ENCODE data around the gene MDC1.

Gene MDC1

DNA sequence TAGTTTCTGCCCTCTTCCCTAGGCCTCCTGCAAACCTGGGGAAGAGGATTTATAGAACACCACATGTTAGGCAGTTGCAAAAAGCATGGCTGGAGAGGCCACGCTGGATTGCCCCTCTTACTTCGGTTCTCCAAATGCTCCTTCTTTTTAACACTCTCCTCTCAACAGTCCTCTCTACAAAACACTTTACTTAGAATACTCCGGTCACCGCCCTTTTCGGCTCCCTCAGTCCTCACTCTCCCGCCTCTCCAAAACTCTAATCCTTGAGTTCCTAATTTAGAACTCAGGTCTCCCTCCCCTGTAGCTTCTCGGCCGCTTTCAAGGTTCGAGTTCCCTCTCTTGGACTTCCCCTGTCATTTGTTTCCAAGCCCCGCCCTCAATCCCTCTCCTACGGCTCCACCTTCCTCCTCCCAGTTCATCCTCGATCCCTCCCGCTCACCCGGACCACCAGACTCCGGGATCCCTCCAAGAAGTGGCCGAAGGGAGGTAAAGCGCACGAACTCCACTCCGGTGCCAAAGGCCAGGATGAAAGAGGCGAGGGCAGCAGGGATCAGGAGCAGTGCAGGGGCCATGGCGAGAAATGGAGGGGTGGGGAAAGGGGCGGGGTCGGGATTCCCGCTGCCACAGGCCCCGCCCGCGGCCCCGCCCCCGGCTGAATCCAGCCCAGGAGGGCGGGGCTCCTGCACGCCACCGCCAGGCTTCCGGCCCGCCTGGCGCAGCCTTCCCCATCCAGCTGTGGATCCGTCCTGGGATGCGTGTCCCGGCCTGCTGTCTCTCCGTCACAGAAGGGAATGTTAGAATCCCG, 26.5 kb downstream of the MDC1 start, which contains the start of gene NRM (continued):
- TF ChIP-seq, protein P1, sequence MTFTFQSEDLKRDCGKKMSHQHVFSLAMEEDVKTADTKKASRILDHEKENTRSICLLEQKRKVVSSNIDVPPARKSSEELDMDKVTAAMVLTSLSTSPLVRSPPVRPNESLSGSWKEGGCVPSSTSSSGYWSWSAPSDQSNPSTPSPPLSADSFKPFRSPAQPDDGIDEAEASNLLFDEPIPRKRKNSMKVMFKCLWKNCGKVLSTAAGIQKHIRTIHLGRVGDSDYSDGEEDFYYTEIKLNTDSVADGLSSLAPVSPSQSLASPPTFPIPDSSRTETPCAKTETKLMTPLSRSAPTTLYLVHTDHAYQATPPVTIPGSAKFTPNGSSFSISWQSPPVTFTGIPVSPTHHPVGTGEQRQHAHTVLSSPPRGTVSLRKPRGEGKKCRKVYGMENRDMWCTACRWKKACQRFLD (tag by site-specific recombination; IDR thresholded peaks at IDR 0.05), result no peak
- TF ChIP-seq ZFP69B (tag by site-specific recombination; IDR thresholded peaks at IDR 0.05), result no peak
- peak; percentile 77 for TF ChIP-seq KLF1 (tag by site-specific recombination; IDR thresholded peaks at IDR 0.05)
- no peak for TF ChIP-seq ZNF23 (tag by site-specific recombination; IDR thresholded peaks at IDR 0.05; ENCODE audit: borderline replicate concordance)
- no peak for TF ChIP-seq BCL11A (tag by site-specific recombination; IDR thresholded peaks at IDR 0.05; ENCODE audit: low read depth)
- TF ChIP-seq ZNF24 (tag by site-specific recombination; IDR thresholded peaks at IDR 0.05), result no peak
- TF ChIP-seq MZF1 (tag by site-specific recombination; IDR thresholded peaks at IDR 0.05; ENCODE audit: borderline replicate concordance), result peak; percentile 23; the same call in 1 of the 2 replicates
- no peak for TF ChIP-seq ZNF768 (tag by site-specific recombination; IDR thresholded peaks at IDR 0.05)
- no peak for TF ChIP-seq ZNF37A (tag by site-specific recombination; IDR thresholded peaks at IDR 0.05)
- TF ChIP-seq KLF16 (tag by site-specific recombination; IDR thresholded peaks at IDR 0.05), result no peak; the same call in 1 of the 2 replicates
- TF ChIP-seq, protein P2, sequence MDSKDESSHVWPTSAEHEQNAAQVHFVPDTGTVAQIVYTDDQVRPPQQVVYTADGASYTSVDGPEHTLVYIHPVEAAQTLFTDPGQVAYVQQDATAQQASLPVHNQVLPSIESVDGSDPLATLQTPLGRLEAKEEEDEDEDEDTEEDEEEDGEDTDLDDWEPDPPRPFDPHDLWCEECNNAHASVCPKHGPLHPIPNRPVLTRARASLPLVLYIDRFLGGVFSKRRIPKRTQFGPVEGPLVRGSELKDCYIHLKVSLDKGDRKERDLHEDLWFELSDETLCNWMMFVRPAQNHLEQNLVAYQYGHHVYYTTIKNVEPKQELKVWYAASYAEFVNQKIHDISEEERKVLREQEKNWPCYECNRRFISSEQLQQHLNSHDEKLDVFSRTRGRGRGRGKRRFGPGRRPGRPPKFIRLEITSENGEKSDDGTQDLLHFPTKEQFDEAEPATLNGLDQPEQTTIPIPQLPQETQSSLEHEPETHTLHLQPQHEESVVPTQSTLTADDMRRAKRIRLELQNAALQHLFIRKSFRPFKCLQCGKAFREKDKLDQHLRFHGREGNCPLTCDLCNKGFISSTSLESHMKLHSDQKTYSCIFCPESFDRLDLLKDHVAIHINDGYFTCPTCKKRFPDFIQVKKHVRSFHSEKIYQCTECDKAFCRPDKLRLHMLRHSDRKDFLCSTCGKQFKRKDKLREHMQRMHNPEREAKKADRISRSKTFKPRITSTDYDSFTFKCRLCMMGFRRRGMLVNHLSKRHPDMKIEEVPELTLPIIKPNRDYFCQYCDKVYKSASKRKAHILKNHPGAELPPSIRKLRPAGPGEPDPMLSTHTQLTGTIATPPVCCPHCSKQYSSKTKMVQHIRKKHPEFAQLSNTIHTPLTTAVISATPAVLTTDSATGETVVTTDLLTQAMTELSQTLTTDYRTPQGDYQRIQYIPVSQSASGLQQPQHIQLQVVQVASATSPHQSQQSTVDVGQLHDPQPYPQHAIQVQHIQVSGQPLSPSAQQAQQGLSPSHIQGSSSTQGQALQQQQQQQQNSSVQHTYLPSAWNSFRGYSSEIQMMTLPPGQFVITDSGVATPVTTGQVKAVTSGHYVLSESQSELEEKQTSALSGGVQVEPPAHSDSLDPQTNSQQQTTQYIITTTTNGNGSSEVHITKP (tag by site-specific recombination; IDR thresholded peaks at IDR 0.05), result peak; percentile 87
- TF ChIP-seq ZNF629 (tag by site-specific recombination; IDR thresholded peaks at IDR 0.05), result peak; percentile 16; the same call in 1 of the 2 replicates
- TF ChIP-seq, protein P3, sequence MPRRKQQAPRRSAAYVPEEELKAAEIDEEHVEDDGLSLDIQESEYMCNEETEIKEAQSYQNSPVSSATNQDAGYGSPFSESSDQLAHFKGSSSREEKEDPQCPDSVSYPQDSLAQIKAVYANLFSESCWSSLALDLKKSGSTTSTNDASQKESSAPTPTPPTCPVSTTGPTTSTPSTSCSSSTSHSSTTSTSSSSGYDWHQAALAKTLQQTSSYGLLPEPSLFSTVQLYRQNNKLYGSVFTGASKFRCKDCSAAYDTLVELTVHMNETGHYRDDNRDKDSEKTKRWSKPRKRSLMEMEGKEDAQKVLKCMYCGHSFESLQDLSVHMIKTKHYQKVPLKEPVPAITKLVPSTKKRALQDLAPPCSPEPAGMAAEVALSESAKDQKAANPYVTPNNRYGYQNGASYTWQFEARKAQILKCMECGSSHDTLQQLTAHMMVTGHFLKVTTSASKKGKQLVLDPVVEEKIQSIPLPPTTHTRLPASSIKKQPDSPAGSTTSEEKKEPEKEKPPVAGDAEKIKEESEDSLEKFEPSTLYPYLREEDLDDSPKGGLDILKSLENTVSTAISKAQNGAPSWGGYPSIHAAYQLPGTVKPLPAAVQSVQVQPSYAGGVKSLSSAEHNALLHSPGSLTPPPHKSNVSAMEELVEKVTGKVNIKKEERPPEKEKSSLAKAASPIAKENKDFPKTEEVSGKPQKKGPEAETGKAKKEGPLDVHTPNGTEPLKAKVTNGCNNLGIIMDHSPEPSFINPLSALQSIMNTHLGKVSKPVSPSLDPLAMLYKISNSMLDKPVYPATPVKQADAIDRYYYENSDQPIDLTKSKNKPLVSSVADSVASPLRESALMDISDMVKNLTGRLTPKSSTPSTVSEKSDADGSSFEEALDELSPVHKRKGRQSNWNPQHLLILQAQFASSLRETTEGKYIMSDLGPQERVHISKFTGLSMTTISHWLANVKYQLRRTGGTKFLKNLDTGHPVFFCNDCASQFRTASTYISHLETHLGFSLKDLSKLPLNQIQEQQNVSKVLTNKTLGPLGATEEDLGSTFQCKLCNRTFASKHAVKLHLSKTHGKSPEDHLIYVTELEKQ (tag by site-specific recombination; IDR thresholded peaks at IDR 0.05; ENCODE audit: borderline replicate concordance), result no peak
- TF ChIP-seq ZXDB (tag by site-specific recombination; IDR thresholded peaks at IDR 0.05), result peak; percentile 82
- TF ChIP-seq ZNF366 (tag by site-specific recombination; conservative IDR thresholded peaks at IDR 0.05), result peak; percentile 96
- TF ChIP-seq ZNF530 (tag by site-specific recombination; IDR thresholded peaks at IDR 0.05; ENCODE audit: low read depth), result no peak
- TF ChIP-seq, protein P4, sequence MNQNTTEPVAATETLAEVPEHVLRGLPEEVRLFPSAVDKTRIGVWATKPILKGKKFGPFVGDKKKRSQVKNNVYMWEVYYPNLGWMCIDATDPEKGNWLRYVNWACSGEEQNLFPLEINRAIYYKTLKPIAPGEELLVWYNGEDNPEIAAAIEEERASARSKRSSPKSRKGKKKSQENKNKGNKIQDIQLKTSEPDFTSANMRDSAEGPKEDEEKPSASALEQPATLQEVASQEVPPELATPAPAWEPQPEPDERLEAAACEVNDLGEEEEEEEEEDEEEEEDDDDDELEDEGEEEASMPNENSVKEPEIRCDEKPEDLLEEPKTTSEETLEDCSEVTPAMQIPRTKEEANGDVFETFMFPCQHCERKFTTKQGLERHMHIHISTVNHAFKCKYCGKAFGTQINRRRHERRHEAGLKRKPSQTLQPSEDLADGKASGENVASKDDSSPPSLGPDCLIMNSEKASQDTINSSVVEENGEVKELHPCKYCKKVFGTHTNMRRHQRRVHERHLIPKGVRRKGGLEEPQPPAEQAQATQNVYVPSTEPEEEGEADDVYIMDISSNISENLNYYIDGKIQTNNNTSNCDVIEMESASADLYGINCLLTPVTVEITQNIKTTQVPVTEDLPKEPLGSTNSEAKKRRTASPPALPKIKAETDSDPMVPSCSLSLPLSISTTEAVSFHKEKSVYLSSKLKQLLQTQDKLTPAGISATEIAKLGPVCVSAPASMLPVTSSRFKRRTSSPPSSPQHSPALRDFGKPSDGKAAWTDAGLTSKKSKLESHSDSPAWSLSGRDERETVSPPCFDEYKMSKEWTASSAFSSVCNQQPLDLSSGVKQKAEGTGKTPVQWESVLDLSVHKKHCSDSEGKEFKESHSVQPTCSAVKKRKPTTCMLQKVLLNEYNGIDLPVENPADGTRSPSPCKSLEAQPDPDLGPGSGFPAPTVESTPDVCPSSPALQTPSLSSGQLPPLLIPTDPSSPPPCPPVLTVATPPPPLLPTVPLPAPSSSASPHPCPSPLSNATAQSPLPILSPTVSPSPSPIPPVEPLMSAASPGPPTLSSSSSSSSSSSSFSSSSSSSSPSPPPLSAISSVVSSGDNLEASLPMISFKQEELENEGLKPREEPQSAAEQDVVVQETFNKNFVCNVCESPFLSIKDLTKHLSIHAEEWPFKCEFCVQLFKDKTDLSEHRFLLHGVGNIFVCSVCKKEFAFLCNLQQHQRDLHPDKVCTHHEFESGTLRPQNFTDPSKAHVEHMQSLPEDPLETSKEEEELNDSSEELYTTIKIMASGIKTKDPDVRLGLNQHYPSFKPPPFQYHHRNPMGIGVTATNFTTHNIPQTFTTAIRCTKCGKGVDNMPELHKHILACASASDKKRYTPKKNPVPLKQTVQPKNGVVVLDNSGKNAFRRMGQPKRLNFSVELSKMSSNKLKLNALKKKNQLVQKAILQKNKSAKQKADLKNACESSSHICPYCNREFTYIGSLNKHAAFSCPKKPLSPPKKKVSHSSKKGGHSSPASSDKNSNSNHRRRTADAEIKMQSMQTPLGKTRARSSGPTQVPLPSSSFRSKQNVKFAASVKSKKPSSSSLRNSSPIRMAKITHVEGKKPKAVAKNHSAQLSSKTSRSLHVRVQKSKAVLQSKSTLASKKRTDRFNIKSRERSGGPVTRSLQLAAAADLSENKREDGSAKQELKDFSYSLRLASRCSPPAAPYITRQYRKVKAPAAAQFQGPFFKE (tag by site-specific recombination; IDR thresholded peaks at IDR 0.05; ENCODE audit: borderline replicate concordance), result no peak
- TF ChIP-seq ZNF423 (tag by site-specific recombination; IDR thresholded peaks at IDR 0.05), result no peak
- TF ChIP-seq, protein P5, sequence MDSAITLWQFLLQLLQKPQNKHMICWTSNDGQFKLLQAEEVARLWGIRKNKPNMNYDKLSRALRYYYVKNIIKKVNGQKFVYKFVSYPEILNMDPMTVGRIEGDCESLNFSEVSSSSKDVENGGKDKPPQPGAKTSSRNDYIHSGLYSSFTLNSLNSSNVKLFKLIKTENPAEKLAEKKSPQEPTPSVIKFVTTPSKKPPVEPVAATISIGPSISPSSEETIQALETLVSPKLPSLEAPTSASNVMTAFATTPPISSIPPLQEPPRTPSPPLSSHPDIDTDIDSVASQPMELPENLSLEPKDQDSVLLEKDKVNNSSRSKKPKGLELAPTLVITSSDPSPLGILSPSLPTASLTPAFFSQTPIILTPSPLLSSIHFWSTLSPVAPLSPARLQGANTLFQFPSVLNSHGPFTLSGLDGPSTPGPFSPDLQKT (IDR thresholded peaks at IDR 0.05; ENCODE audit: borderline replicate concordance, low read depth, low read length), result no peak
- TF ChIP-seq EGR2 (tag by site-specific recombination; IDR thresholded peaks at IDR 0.05; ENCODE audit: low read depth), result no peak
- no peak for TF ChIP-seq ZBTB1 (tag by site-specific recombination; IDR thresholded peaks at IDR 0.05)
- no peak for TF ChIP-seq FEZF1 (tag by site-specific recombination; IDR thresholded peaks at IDR 0.05)
- no peak for TF ChIP-seq ZNF624 (tag by site-specific recombination; IDR thresholded peaks at IDR 0.05)
- no peak for TF ChIP-seq BCL11B (tag by site-specific recombination; IDR thresholded peaks at IDR 0.05; ENCODE audit: low read depth)
